H54 (cell line): ENCODE measurements around the gene STH.

Experiments used
- DNase-seq: peaks from one replicate; pipeline ENCODE4 v3.0.0; 2011; ENCODE audit warnings: low spot score, mixed read lengths; ENCODE audit not compliant: insufficient read length
- FAIRE-seq: peaks from 3 replicates; lab custom pipeline; 2011; peaks lifted over from hg19 to GRCh38; lab: Jason Lieb, UNC
- POLR2A ChIP-seq: IDR thresholded peaks from 2 replicates; pipeline ENCODE4 v1.6.1; 2011; ENCODE audit warnings: low read depth, mild to moderate bottlenecking, low read length

Gene STH

GRCh38 chr17:46026166-46027047 is 27.4 kb downstream of the STH start:
- FAIRE-seq: no peak
- TF ChIP-seq POLR2A: no peak
- no peak for DNase-seq

- no peak for FAIRE-seq
- DNase-seq: no peak
- no peak for TF ChIP-seq POLR2A
These were observed 28.3 kb downstream of the STH start for GRCh38 chr17:46027048-46027975.

- no peak for FAIRE-seq
- no peak for DNase-seq
- TF ChIP-seq POLR2A: no peak
These were observed 28.9 kb downstream of the STH start for GRCh38 chr17:46027976-46028325.

GRCh38 chr17:46028374-46028773 is 29.3 kb downstream of the STH start:
- no peak for TF ChIP-seq POLR2A
- no peak for FAIRE-seq
- DNase-seq: no peak

GRCh38 chr17:46028981-46029565 is 30.0 kb downstream of the STH start:
- no peak for DNase-seq
- FAIRE-seq: no peak
- no peak for TF ChIP-seq POLR2A

- FAIRE-seq (no peak), DNase-seq (no peak)
- TF ChIP-seq POLR2A: no peak
These were observed 30.6 kb downstream of the STH start for GRCh38 chr17:46029627-46030026.

GRCh38 chr17:46030752-46031151 is 31.7 kb downstream of the STH start:
- no peak for TF ChIP-seq POLR2A
- DNase-seq (no peak), FAIRE-seq (no peak)

GRCh38 chr17:46031440-46031839 is 32.4 kb downstream of the STH start:
- FAIRE-seq (no peak), DNase-seq (no peak)
- TF ChIP-seq POLR2A: no peak

GRCh38 chr17:46031920-46032319 is 32.9 kb downstream of the STH start:
- no peak for TF ChIP-seq POLR2A
- FAIRE-seq (no peak), DNase-seq (no peak)

- FAIRE-seq: no peak
- no peak for TF ChIP-seq POLR2A
- DNase-seq: no peak
These were observed 33.9 kb downstream of the STH start for GRCh38 chr17:46032909-46033308.

- no peak for DNase-seq
- no peak for TF ChIP-seq POLR2A
- FAIRE-seq: no peak
These were observed 34.3 kb downstream of the STH start for GRCh38 chr17:46033392-46033791.

- DNase-seq (no peak), FAIRE-seq (no peak)
- TF ChIP-seq POLR2A: no peak
These were observed 36.2 kb downstream of the STH start for GRCh38 chr17:46035112-46035818.

GRCh38 chr17:46036491-46036890 is 37.4 kb downstream of the STH start:
- FAIRE-seq (no peak), DNase-seq (no peak)
- TF ChIP-seq POLR2A: no peak
